HepG2 (cell line): ENCODE measurements around the gene UNC5A.

Source experiments
- CREB1 ChIP-seq, 2 experiments: fragments of 450-650 bp in 1 of 2; IDR thresholded peaks; 2 replicates each; pipeline ENCODE4 v1.6.1; 2016 to 2017; ENCODE audit warnings: control low read depth in 1 of 2, mild to moderate bottlenecking in 1 of 2, missing compliant biosample characterization in 1 of 2, missing genetic modification characterization in 1 of 2
- EP300 ChIP-seq, 3 experiments: sonication (generic) in 1 of 3; formaldehyde crosslinking in 1 of 3; IDR thresholded peaks; 2 replicates each; pipeline versions ENCODE4 v1.5.1 to v1.6.1; 2011 to 2020; ENCODE audit warnings: low read depth in 2 of 3, low read length in 2 of 3, borderline replicate concordance in 1 of 3, improper control_type of control experiment in 1 of 3, mild to moderate bottlenecking in 1 of 3, missing genetic modification reagents in 1 of 3, moderate library complexity in 1 of 3
- EZH2 ChIP-seq: conservative IDR thresholded peaks from 2 replicates; pipeline ENCODE4 v1.6.1; 2012; ENCODE audit warnings: mild to moderate bottlenecking, low read depth, low read length, moderate library complexity
- FOXA1 ChIP-seq, 2 experiments: fragments of 450-650 bp in 1 of 2; sonication (generic) in 1 of 2; formaldehyde crosslinking in 1 of 2; IDR thresholded peaks; 2 replicates each; pipeline versions ENCODE4 v1.4.0 to v1.6.1; 2016 to 2020; ENCODE audit warnings: missing genetic modification reagents in 1 of 2
- MAFK ChIP-seq, 2 experiments: IDR thresholded peaks in 1 of 2; conservative IDR thresholded peaks in 1 of 2; 2 replicates each; pipeline ENCODE4 v1.6.1; 2011; ENCODE audit warnings: improper control_type of control experiment in 2 of 2, low read length in 2 of 2
- POLR2A ChIP-seq, 2 experiments: IDR thresholded peaks; 2 replicates each; pipeline ENCODE4 v1.6.1; 2011; ENCODE audit warnings: low read depth in 2 of 2, low read length in 2 of 2, mild to moderate bottlenecking in 1 of 2, moderate library complexity in 1 of 2; ENCODE audit not compliant: insufficient read depth in 1 of 2
- RFX5 ChIP-seq: IDR thresholded peaks from 2 replicates; pipeline ENCODE4 v1.6.1; 2011; ENCODE audit warnings: low read depth, low read length, improper control_type of control experiment
- SP1 ChIP-seq, 2 experiments: fragments of 450-650 bp in 1 of 2; sonication (generic) in 1 of 2; formaldehyde crosslinking in 1 of 2; IDR thresholded peaks; 2 replicates each; pipeline versions ENCODE4 v1.4.0 to v1.6.1; 2016 to 2020; ENCODE audit warnings: missing genetic modification reagents in 1 of 2
- SP2 ChIP-seq: sonication (generic); formaldehyde crosslinking; IDR thresholded peaks from 2 replicates; pipeline ENCODE4 v1.5.1; 2020; ENCODE audit warnings: mild to moderate bottlenecking, missing genetic modification reagents
- YY1 ChIP-seq: IDR thresholded peaks from 2 replicates; pipeline ENCODE4 v1.6.1; 2011; ENCODE audit warnings: low read length, low read depth, moderate library complexity, mild to moderate bottlenecking; ENCODE audit not compliant: insufficient read depth, insufficient replicate concordance
- ZNF7 ChIP-seq: IDR thresholded peaks from 2 replicates; pipeline ENCODE4 v1.6.1; 2016; ENCODE audit warnings: missing biosample characterization, missing genetic modification reagents
- ZNF761 ChIP-seq: sonication (generic); formaldehyde crosslinking; conservative IDR thresholded peaks from 2 replicates; pipeline ENCODE4 v1.4.0; 2020; ENCODE audit warnings: mild to moderate bottlenecking, missing genetic modification reagents
- TF ChIP-seq, protein P1 (sequence below): sonication (generic); formaldehyde crosslinking; IDR thresholded peaks from 2 replicates; pipeline ENCODE4 v1.5.0; 2020; ENCODE audit warnings: mild to moderate bottlenecking, missing genetic modification reagents, moderate library complexity
- TF ChIP-seq, protein P2 (sequence below): sonication (generic); IDR thresholded peaks from 2 replicates; pipeline ENCODE4 v1.6.1; 2016; ENCODE audit warnings: low read depth, borderline replicate concordance

DNA sequence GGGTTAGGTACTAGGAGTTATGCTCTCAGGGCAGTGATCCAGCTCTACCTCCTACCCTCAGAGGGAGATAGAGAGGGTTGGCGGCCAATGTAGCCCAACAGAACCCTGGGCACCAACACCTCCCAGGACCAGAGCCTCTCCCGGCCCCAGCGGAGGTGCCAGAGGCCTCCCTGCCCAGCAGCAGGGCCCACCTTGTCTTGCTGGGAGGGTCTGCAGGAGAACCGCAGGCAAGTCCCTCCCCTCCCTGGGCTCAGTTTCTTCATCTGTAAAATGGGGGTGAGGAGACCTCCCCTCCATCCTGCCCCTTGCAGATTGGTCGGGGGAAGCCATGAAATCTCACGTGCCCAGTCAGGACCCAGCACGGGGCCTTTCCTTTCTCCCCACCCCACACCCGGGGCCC is 54.4 kb downstream of the UNC5A start:
- TF ChIP-seq, protein P1, sequence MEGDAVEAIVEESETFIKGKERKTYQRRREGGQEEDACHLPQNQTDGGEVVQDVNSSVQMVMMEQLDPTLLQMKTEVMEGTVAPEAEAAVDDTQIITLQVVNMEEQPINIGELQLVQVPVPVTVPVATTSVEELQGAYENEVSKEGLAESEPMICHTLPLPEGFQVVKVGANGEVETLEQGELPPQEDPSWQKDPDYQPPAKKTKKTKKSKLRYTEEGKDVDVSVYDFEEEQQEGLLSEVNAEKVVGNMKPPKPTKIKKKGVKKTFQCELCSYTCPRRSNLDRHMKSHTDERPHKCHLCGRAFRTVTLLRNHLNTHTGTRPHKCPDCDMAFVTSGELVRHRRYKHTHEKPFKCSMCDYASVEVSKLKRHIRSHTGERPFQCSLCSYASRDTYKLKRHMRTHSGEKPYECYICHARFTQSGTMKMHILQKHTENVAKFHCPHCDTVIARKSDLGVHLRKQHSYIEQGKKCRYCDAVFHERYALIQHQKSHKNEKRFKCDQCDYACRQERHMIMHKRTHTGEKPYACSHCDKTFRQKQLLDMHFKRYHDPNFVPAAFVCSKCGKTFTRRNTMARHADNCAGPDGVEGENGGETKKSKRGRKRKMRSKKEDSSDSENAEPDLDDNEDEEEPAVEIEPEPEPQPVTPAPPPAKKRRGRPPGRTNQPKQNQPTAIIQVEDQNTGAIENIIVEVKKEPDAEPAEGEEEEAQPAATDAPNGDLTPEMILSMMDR (CRISPR knock-in tag): no peak
- TF ChIP-seq YY1 (no peak), SP1 (IDR thresholded peaks at IDR 0.05) (no peak), SP1 (CRISPR knock-in tag; IDR thresholded peaks at IDR 0.05) (no peak), RFX5 (no peak), ZNF761 (CRISPR knock-in tag) (no peak), EP300 (IDR thresholded peaks at IDR 0.05; ENCODE audit: low read depth in 2 of 2, low read length in 2 of 2) (no peak), EP300 (CRISPR knock-in tag; IDR thresholded peaks at IDR 0.05; ENCODE audit: borderline replicate concordance) (no peak), EZH2 (no peak), SP2 (CRISPR knock-in tag) (no peak), FOXA1 (IDR thresholded peaks at IDR 0.05) (no peak), FOXA1 (CRISPR knock-in tag; IDR thresholded peaks at IDR 0.05) (no peak), MAFK (conservative IDR thresholded peaks at IDR 0.05 in 1 of 2, IDR thresholded peaks at IDR 0.05 in 1 of 2; ENCODE audit: low read length in 2 of 2) (no peak), ZNF7 (CRISPR knock-in tag) (no peak), POLR2A (IDR thresholded peaks at IDR 0.05; ENCODE audit: insufficient read depth in 1 of 2, low read depth in 2 of 2, low read length in 2 of 2) (no peak), CREB1 (IDR thresholded peaks at IDR 0.05) (no peak), CREB1 (CRISPR knock-in tag; IDR thresholded peaks at IDR 0.05) (no peak)
- TF ChIP-seq, protein P2, sequence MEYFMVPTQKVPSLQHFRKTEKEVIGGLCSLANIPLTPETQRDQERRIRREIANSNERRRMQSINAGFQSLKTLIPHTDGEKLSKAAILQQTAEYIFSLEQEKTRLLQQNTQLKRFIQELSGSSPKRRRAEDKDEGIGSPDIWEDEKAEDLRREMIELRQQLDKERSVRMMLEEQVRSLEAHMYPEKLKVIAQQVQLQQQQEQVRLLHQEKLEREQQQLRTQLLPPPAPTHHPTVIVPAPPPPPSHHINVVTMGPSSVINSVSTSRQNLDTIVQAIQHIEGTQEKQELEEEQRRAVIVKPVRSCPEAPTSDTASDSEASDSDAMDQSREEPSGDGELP: no peak
